Lung (tissue), 12 donors: Measurements from ENCODE around the gene PAPPA2. TPM values are rescaled to one million over a fixed set of nuclear protein-coding genes. Genes with fewer than 3 reads are reported as not detected.

ENCODE experiments used
- ATAC-seq: fragments of 200-7000 bp; cut with Tn5 transposase; one replicate; pipeline ENCODE4 v1.9.1; 2020; ENCODE audit warnings: moderate number of reproducible peaks; ENCODE audit not compliant: insufficient read depth, low FRiP score
- DNase-seq, 3 donors: peaks; one replicate each; pipeline ENCODE4 v3.0.0-alpha.2; 2013 to 2017
- H3K27ac ChIP-seq, 2 donors: one replicate each; pipeline ENCODE4 v1.5.1; 2013; ENCODE audit warnings: mild to moderate bottlenecking in 2 of 2, moderate library complexity in 2 of 2, control low read depth in 1 of 2, inconsistent platforms in 1 of 2, low read depth in 1 of 2, low read length in 1 of 2
- H3K27me3 ChIP-seq, 3 donors: one replicate each; pipeline ENCODE4 v1.5.1; 2013; ENCODE audit warnings: low read length in 2 of 3; ENCODE audit not compliant: control insufficient read depth in 3 of 3, insufficient read depth in 3 of 3
- H3K36me3 ChIP-seq, 4 donors: one replicate each; pipeline ENCODE4 v1.5.1; 2013; ENCODE audit warnings: low read length in 4 of 4, mild to moderate bottlenecking in 1 of 4, moderate library complexity in 1 of 4; ENCODE audit not compliant: control insufficient read depth in 4 of 4, insufficient read depth in 4 of 4
- H3K4me1 ChIP-seq, 5 donors: one replicate each; pipeline ENCODE4 v1.5.1; 2013; ENCODE audit warnings: low read length in 5 of 5, mild to moderate bottlenecking in 2 of 5, moderate library complexity in 1 of 5; ENCODE audit not compliant: control insufficient read depth in 5 of 5, insufficient read depth in 5 of 5
- H3K4me3 ChIP-seq: one replicate; pipeline ENCODE4 v1.5.1; 2013; ENCODE audit warnings: mild to moderate bottlenecking, control low read depth, moderate library complexity
- H3K9ac ChIP-seq, 2 donors: one replicate each; pipeline ENCODE4 v1.5.1; 2013; ENCODE audit warnings: low read length in 2 of 2, control low read depth in 1 of 2; ENCODE audit not compliant: insufficient read depth in 1 of 2
- H3K9me3 ChIP-seq, 4 donors: one replicate each; pipeline ENCODE4 v1.5.1; 2013; ENCODE audit warnings: low read length in 3 of 4, mild to moderate bottlenecking in 1 of 4, moderate library complexity in 1 of 4; ENCODE audit not compliant: control insufficient read depth in 4 of 4, insufficient read depth in 3 of 4
- CTCF ChIP-seq: IDR thresholded peaks from 2 replicates; pipeline ENCODE4 v1.5.1; 2012; ENCODE audit warnings: mild to moderate bottlenecking; ENCODE audit errors: control extremely low read depth, extremely low read depth
- WGBS, 2 donors: extraction: QIAGEN DNeasy Blood & Tissue Kit; methylation state at CpG; one replicate each; pipeline ENCODE4 v1.1.7; 2013; 5-methylcytosine and 5-hydroxymethylcytosine counted together
- polyA plus RNA-seq, 2 donors: library from polyadenylated mRNA; stranded (reverse); fragments of 200-250 nt; gene quantifications; one replicate each; pipeline ENCODE4 v1.2.1, GENCODE V29; 2013
- total RNA-seq, 2 donors: library from RNA; depleted of rRNA in 1 of 2; stranded (reverse); fragments of >200 nt in 1 of 2; gene quantifications; one replicate each; pipeline ENCODE4 v1.2.1, GENCODE V29; 2014 to 2021
- donor health status: control.
- donor health status: control.
- donor health status: Bipolar disorder and iron deficiency.
- donor health status: healthy.
- donor health status: DM: yes; HTN: yes; CAD: no.

PAPPA2 gene
- total and polyA plus RNA-seq, 4 donors = 0.02 to 0.55 (median 0.32) TPM

GRCh38 chr1:176670853-176671252 lies 207.9 kb downstream of the PAPPA2 start:
- no peak overlapping the region for H3K4me3 ChIP-seq
- DNase-seq = peak in 1 of 3 donors; percentile 10
- H3K27me3 ChIP-seq = no peaks in the 10 kb centered on the region
- H3K9ac ChIP-seq = no peak overlapping the region
- ATAC-seq = no peak
- H3K4me1 ChIP-seq = no peaks in the 10 kb centered on the region
- 62 to 66% methylated on average over 3 of the region's 3 CpGs for WGBS, 2 donors
- H3K9me3 ChIP-seq = no peaks in the 10 kb centered on the region
- no peak for TF ChIP-seq CTCF
- H3K36me3 ChIP-seq = no peaks in the 10 kb centered on the region
- H3K27ac ChIP-seq = no peak overlapping the region

GRCh38 chr1:176682830-176683535 lies 220.0 kb downstream of the PAPPA2 start:
- no peak for ATAC-seq
- H3K9me3 ChIP-seq = no peaks in the 10 kb centered on the region
- TF ChIP-seq CTCF = no peak
- no peaks in the 10 kb centered on the region for H3K36me3 ChIP-seq
- 80 to 88% methylated on average over 3 of the region's 3 CpGs for WGBS, 2 donors
- DNase-seq = no peak
- H3K9ac ChIP-seq = no peak overlapping the region
- no peak overlapping the region for H3K4me3 ChIP-seq
- H3K27ac ChIP-seq = no peak overlapping the region
- no peaks in the 10 kb centered on the region for H3K4me1 ChIP-seq
- no peaks in the 10 kb centered on the region for H3K27me3 ChIP-seq

- Histone ChIP-seq H3K4me3 (no peak overlapping the region), H3K9me3 (peaks cover 0 to 2% (median 0%) of the 10 kb centered on the region in 4 donors), H3K9ac (no peak overlapping the region), H3K27me3 (no peaks in the 10 kb centered on the region), H3K27ac (peak overlapping the region in 1 of 2 donors; percentile 92), H3K4me1 (peaks cover 0 to 2% (median 0%) of the 10 kb centered on the region in 5 donors), H3K36me3 (no peaks in the 10 kb centered on the region)
- ATAC-seq (peak; percentile 14), DNase-seq (peak in 2 of 3 donors; percentile 41 to 53)
- peak; percentile 39 for TF ChIP-seq CTCF
- WGBS, 2 donors = 56 to 57% methylated on average over 8 of the region's 8 CpGs
Measured at GRCh38 chr1:176691251-176692228, 228.6 kb downstream of the PAPPA2 start.
